H1 (cell line): ENCODE results near the gene ZSCAN22. TPM values are rescaled to one million over a fixed set of nuclear protein-coding genes. Genes with fewer than 3 reads are reported as not detected.

Source experiments
- CTCF ChIA-PET: fragments of 300-600 bp; sonication (Branson Sonifier 250); formaldehyde crosslinking; loops from one replicate; lab custom pipeline; 2021; ENCODE audit not compliant: partially characterized antibody; lab: Charles Lee
- POLR2A ChIA-PET: fragments of 300-600 bp; sonication (Branson Sonifier 250); formaldehyde crosslinking; loops from one replicate; lab custom pipeline; 2021; ENCODE audit warnings: inconsistent platforms; ENCODE audit not compliant: partially characterized antibody; lab: Charles Lee
- DNase-seq, 2 experiments: peaks; one replicate each; pipeline versions ENCODE4 v3.0.0 to v3.0.0-alpha.2; 2010 to 2022; ENCODE audit warnings: low spot score in 2 of 2, low read depth in 1 of 2, mixed read lengths in 1 of 2
- FAIRE-seq: peaks from 2 replicates; lab custom pipeline; 2011; peaks lifted over from hg19 to GRCh38; lab: Jason Lieb, UNC
- H2AFZ ChIP-seq: 2 replicates; pipeline ENCODE4 v1.8.1; 2012; ENCODE audit warnings: low read length, inconsistent platforms
- H2AK5ac ChIP-seq: 2 replicates; pipeline ENCODE4 v1.6.1; 2013; ENCODE audit warnings: low read depth, low read length
- H2BK120ac ChIP-seq: replicated peaks from 2 replicates; pipeline ENCODE3; 2013; ENCODE audit warnings: low read depth, low read length, inconsistent platforms
- H2BK12ac ChIP-seq: 2 replicates; pipeline ENCODE4 v1.6.1; 2013; ENCODE audit warnings: low read depth, low read length
- H2BK15ac ChIP-seq: 2 replicates; pipeline ENCODE4 v1.6.1; 2013; ENCODE audit warnings: low read length
- H2BK20ac ChIP-seq: 2 replicates; pipeline ENCODE4 v1.6.1; 2013; ENCODE audit warnings: low read length
- H2BK5ac ChIP-seq: 2 replicates; pipeline ENCODE4 v1.6.1; 2013; ENCODE audit warnings: low read depth, low read length
- H3K14ac ChIP-seq: 2 replicates; pipeline ENCODE4 v1.6.1; 2013; ENCODE audit warnings: inconsistent platforms; ENCODE audit not compliant: insufficient read length
- H3K18ac ChIP-seq: 2 replicates; pipeline ENCODE4 v1.6.1; 2013; ENCODE audit warnings: low read length; ENCODE audit errors: extremely low read depth
- H3K23ac ChIP-seq: 2 replicates; pipeline ENCODE4 v1.6.1; 2013; ENCODE audit warnings: inconsistent platforms; ENCODE audit not compliant: insufficient read length
- H3K23me2 ChIP-seq: 2 replicates; pipeline ENCODE4 v1.6.1; 2013; ENCODE audit warnings: low read depth, low read length
- H3K27ac ChIP-seq: 2 replicates; pipeline ENCODE4 v1.6.1; 2011; ENCODE audit warnings: low read depth, low read length, inconsistent platforms
- H3K27me3 ChIP-seq, 4 experiments: replicated peaks in 1 of 4; 1 replicate in 1 of 4; 2 replicates in 3 of 4; pipeline versions ENCODE4 v1.6.1 to v1.8.1; 2011 to 2013; ENCODE audit warnings: low read length in 3 of 4, mild to moderate bottlenecking in 3 of 4, inconsistent platforms in 2 of 4, mixed read lengths in 2 of 4, moderate library complexity in 1 of 4; ENCODE audit not compliant: control insufficient read depth in 3 of 4, insufficient read depth in 3 of 4; ENCODE audit errors: extremely low read depth in 1 of 4
- H3K36me3 ChIP-seq, 4 experiments: 2 replicates each; pipeline versions ENCODE4 v1.6.1 to v1.8.1; 2011 to 2013; ENCODE audit warnings: mild to moderate bottlenecking in 4 of 4, low read length in 3 of 4, moderate library complexity in 2 of 4, control low read depth in 1 of 4, inconsistent platforms in 1 of 4; ENCODE audit not compliant: insufficient read depth in 4 of 4, control insufficient read depth in 2 of 4
- H3K4ac ChIP-seq: replicated peaks from 2 replicates; pipeline ENCODE3; 2013; ENCODE audit warnings: low read length, low read depth, mixed read lengths, inconsistent platforms; ENCODE audit not compliant: insufficient read length
- H3K4me1 ChIP-seq, 4 experiments: replicated peaks in 1 of 4; 1 replicate in 1 of 4; 2 replicates in 3 of 4; pipeline versions ENCODE4 v1.6.1 to v1.8.1; 2011 to 2013; ENCODE audit warnings: low read length in 3 of 4, inconsistent platforms in 2 of 4, mixed read lengths in 1 of 4; ENCODE audit not compliant: insufficient read depth in 4 of 4, control insufficient read depth in 3 of 4
- H3K4me2 ChIP-seq, 2 experiments: 2 replicates each; pipeline versions ENCODE4 v1.6.1 to v1.8.1; 2011 to 2013; ENCODE audit warnings: low read depth in 2 of 2, low read length in 2 of 2, control low read depth in 1 of 2, inconsistent platforms in 1 of 2, mild to moderate bottlenecking in 1 of 2; ENCODE audit not compliant: insufficient read depth in 1 of 2
- H3K4me3 ChIP-seq, 4 experiments: fragments of 200-600, 300-600 bp in 1 of 4; sonication (generic), shearing (Covaris generic), sonication (Bioruptor Twin) in 1 of 4; 2 replicates each; pipeline versions ENCODE4 v1.5.1 to v1.8.1; 2011 to 2016; ENCODE audit warnings: low read length in 4 of 4, low read depth in 3 of 4, control low read depth in 2 of 4, inconsistent platforms in 2 of 4, mild to moderate bottlenecking in 2 of 4, mixed read lengths in 1 of 4, moderate library complexity in 1 of 4; ENCODE audit not compliant: insufficient read depth in 2 of 4; ENCODE audit errors: extremely low read depth in 1 of 4
- H3K56ac ChIP-seq: replicated peaks from 2 replicates; pipeline ENCODE3; 2013; ENCODE audit warnings: low read depth, mild to moderate bottlenecking, mixed read lengths, low read length, inconsistent platforms; ENCODE audit not compliant: insufficient read length
- H3K79me1 ChIP-seq: 2 replicates; pipeline ENCODE4 v1.6.1; 2013; ENCODE audit warnings: low read depth, low read length, control low read depth
- H3K79me2 ChIP-seq, 2 experiments: 2 replicates each; pipeline versions ENCODE4 v1.6.1 to v1.8.1; 2012 to 2013; ENCODE audit warnings: low read length in 2 of 2, mild to moderate bottlenecking in 2 of 2, inconsistent platforms in 1 of 2; ENCODE audit not compliant: insufficient read depth in 2 of 2, control insufficient read depth in 1 of 2
- H3K9ac ChIP-seq, 4 experiments: replicated peaks in 1 of 4; 1 replicate in 1 of 4; 2 replicates in 3 of 4; pipeline versions ENCODE4 v1.6.1 to v1.8.1; 2011 to 2013; ENCODE audit warnings: low read depth in 3 of 4, low read length in 3 of 4, control low read depth in 2 of 4, mild to moderate bottlenecking in 2 of 4, moderate library complexity in 2 of 4, inconsistent platforms in 1 of 4; ENCODE audit errors: extremely low read depth in 1 of 4
- H3K9me3 ChIP-seq, 2 experiments: 2 replicates each; pipeline versions ENCODE4 v1.6.1 to v1.8.1; 2012 to 2013; ENCODE audit warnings: mild to moderate bottlenecking in 2 of 2, moderate library complexity in 2 of 2, control low read depth in 1 of 2, inconsistent platforms in 1 of 2, low read depth in 1 of 2, low read length in 1 of 2, mixed read lengths in 1 of 2; ENCODE audit not compliant: insufficient read depth in 2 of 2
- H4K20me1 ChIP-seq, 2 experiments: replicated peaks in 1 of 2; 2 replicates each; pipeline versions ENCODE3 to v1.8.1; 2011 to 2013; ENCODE audit warnings: inconsistent platforms in 2 of 2, low read length in 2 of 2, mild to moderate bottlenecking in 1 of 2; ENCODE audit not compliant: insufficient read depth in 2 of 2, control insufficient read depth in 1 of 2
- H4K5ac ChIP-seq: 2 replicates; pipeline ENCODE4 v1.6.1; 2013; ENCODE audit warnings: low read length, low read depth, mixed read lengths, inconsistent platforms; ENCODE audit not compliant: insufficient read length
- H4K8ac ChIP-seq: 2 replicates; pipeline ENCODE4 v1.8.0; 2013; ENCODE audit warnings: mild to moderate bottlenecking, moderate library complexity, low read length, inconsistent platforms; ENCODE audit not compliant: insufficient read depth; ENCODE audit errors: extremely low read depth
- H4K91ac ChIP-seq: replicated peaks from 2 replicates; pipeline ENCODE3; 2013; ENCODE audit warnings: low read length, mixed read lengths, inconsistent platforms; ENCODE audit not compliant: insufficient read length
- POLR2A ChIP-seq, 2 experiments: IDR thresholded peaks; 1 replicate in 1 of 2; 2 replicates in 1 of 2; pipeline ENCODE4 v1.6.1; 2011; ENCODE audit warnings: low read depth in 2 of 2, low read length in 2 of 2, mild to moderate bottlenecking in 2 of 2; ENCODE audit errors: control extremely low read depth in 1 of 2
- WGBS, 2 experiments: shearing (Covaris generic) in 1 of 2; methylation state at CpG; one replicate each; pipeline versions ENCODE4 v1.1.6 to v1.1.7; 2013 to 2015; ENCODE audit warnings: low lambda C conversion rate in 2 of 2, mixed read lengths in 2 of 2, inconsistent platforms in 1 of 2, low coverage in 1 of 2, missing lambda C conversion rate in 1 of 2; ENCODE audit not compliant: insufficient replicate concordance in 2 of 2, insufficient coverage in 1 of 2, insufficient read length in 1 of 2; ENCODE audit errors: extremely low coverage in 1 of 2, missing lambda C conversion rate in 1 of 2; 5-methylcytosine and 5-hydroxymethylcytosine counted together
- polyA plus RNA-seq, 7 experiments: library from polyadenylated mRNA; depleted of rRNA in 3 of 7; stranded (reverse) in 5 of 7; unstranded in 2 of 7; fragments of >200 nt in 5 of 7; fragments of 200-250 nt in 2 of 7; gene quantifications; 1 replicate in 5 of 7; 2 replicates in 1 of 7; 4 replicates in 1 of 7; pipeline versions ENCODE4 v1.2.1 to v1.2.3, GENCODE V29; 2011 to 2013; ENCODE audit warnings: missing spikeins in 2 of 7, mixed read lengths in 2 of 7
- total RNA-seq: library from RNA; stranded (reverse); fragmentation: NEBNext Ultra II Directional; extraction: Animal tissue kit (Norgen Biotek cat#: 25700); gene quantifications from 2 replicates; pipeline ENCODE4 v1.2.1, GENCODE V29; 2021

The ZSCAN22 gene
- total and polyA plus RNA-seq, 2 of the 8 experiments (the other 6 are each of a cell fraction or from before 2014, with no cell fraction given): 3.2 to 3.3 TPM

DNA sequence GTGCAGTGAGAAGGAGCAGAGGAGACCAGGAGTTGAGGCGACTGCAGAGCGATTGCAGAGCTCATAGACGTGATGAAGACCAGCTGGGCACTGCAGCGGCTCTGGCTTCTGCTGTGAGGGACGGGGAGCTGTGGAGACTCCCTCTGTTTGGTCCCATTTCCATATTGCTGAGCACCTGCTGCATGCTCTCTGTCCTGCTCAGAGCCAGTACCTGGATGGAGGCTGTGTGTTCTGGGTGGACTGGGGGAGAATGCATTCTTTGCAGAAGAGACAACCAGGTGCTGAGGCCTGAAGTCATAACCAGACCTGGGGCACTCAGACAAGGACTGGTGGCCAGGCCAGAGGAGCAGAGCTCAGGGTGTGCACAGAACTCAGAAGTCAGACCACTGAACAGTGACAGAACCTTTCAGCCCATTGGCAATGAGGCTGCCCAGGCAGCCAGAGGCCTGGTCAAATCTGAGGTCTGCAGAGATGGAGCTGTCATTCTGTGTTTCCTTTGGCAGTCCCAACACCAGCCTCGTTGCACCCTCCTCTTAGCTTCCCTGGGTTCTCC, 27.8 kb downstream of the ZSCAN22 start:
- DNase-seq: no peak
- POLR2A ChIA-PET: interaction anchor here (0.6 to 11.4 kb wide), 9 partner anchors 8 to 469 kb away, joined by 3 to 102 read pairs (median 4); partner anchors contain the start of genes RNF225, ZNF497, ZNF544 and ZSCAN22
- no peak for TF ChIP-seq POLR2A (IDR thresholded peaks at IDR 0.05; ENCODE audit: control extremely low read depth in 1 of 2, low read depth in 2 of 2, low read length in 2 of 2)

More for the DNA sequence above, 27.8 kb downstream of the ZSCAN22 start:
- no peak overlapping the region for H2AK5ac ChIP-seq
- no peak overlapping the region for H2BK120ac ChIP-seq
- no peak overlapping the region for H2BK12ac ChIP-seq
- H3K18ac ChIP-seq: no peak overlapping the region
- H3K56ac ChIP-seq: no peak overlapping the region
- CTCF ChIA-PET: interaction anchor here (0.6 to 2.8 kb wide), 4 partner anchors 9 to 133 kb away, joined by 4 to 9 read pairs (median 5); no protein-coding TSS in a partner anchor
- no peaks in the 10 kb centered on the region for H3K36me3 ChIP-seq
- no peak overlapping the region for H4K91ac ChIP-seq
- H4K5ac ChIP-seq: no peak overlapping the region
- no peak overlapping the region for H3K9ac ChIP-seq
- no peak for FAIRE-seq
- H3K79me1 ChIP-seq: no peaks in the 10 kb centered on the region
- H3K4me1 ChIP-seq: peaks cover 0 to 6% (median 0%) of the 10 kb centered on the region in 4 experiments; a peak in 1 of 7 replicates
- H3K14ac ChIP-seq: no peak overlapping the region
- H3K9me3 ChIP-seq: no peaks in the 10 kb centered on the region
- no peak overlapping the region for H3K23ac ChIP-seq
- no peak overlapping the region for H2BK15ac ChIP-seq
- H3K4ac ChIP-seq: no peak overlapping the region
- H3K23me2 ChIP-seq: no peaks in the 10 kb centered on the region
- no peak overlapping the region for H3K4me2 ChIP-seq
- no peak overlapping the region for H3K4me3 ChIP-seq
- no peak overlapping the region for H2BK20ac ChIP-seq
- WGBS, 2 experiments: 82% methylated on average over 6 of the region's 6 CpGs; no CpG with 5 or more reads in 1 of the 2 experiments
- no peak overlapping the region for H2BK5ac ChIP-seq
- no peaks in the 10 kb centered on the region for H3K27me3 ChIP-seq
- H4K20me1 ChIP-seq: peaks cover 0 to 3% of the 10 kb centered on the region in 2 experiments
- no peak overlapping the region for H3K27ac ChIP-seq
- no peak overlapping the region for H4K8ac ChIP-seq
- H3K79me2 ChIP-seq: no peaks in the 10 kb centered on the region
- H2AFZ ChIP-seq: no peak overlapping the region
